ENCODE measurements around the gene ADAMTS16. TPM values are rescaled to one million over a fixed set of nuclear protein-coding genes. Genes with fewer than 3 reads are reported as not detected.
A peak's percentile ranks its signal among the peaks of the same experiment; 100 is the strongest.

The ADAMTS16 gene
- total RNA-seq, 6 experiments from 2014 or later, result 0.26 to 0.70 (median 0.50) TPM; not detected in 1

- H3K9me3 Mint-ChIP-seq, result peaks cover 5% of the 10 kb centered on the region; the same call in 1 of the 2 replicates
- peak overlapping the region; percentile 51; the same call in 1 of the 2 replicates for H3K27ac Mint-ChIP-seq
- DNase-seq, result no peak
- no peak for TF ChIP-seq CTCF (IDR thresholded peaks at IDR 0.05)
- no peaks in the 10 kb centered on the region for H3K27me3 Mint-ChIP-seq (ENCODE audit: insufficient read depth)
- H3K36me3 Mint-ChIP-seq (ENCODE audit: low read depth), result no peaks in the 10 kb centered on the region
- no peak overlapping the region for H3K4me3 Mint-ChIP-seq
- peaks cover 33% of the 10 kb centered on the region for H3K4me1 Mint-ChIP-seq (ENCODE audit: low read depth)
Measured at GRCh38 chr5:5287419-5287818, 147.3 kb downstream of the ADAMTS16 start.

- Mint-ChIP-seq H3K4me1 (ENCODE audit: low read depth) (peaks cover 33% of the 10 kb centered on the region), H3K27me3 (ENCODE audit: insufficient read depth) (peaks cover 2% of the 10 kb centered on the region; the same call in 1 of the 2 replicates), H3K9me3 (peaks cover 5% of the 10 kb centered on the region; the same call in 1 of the 2 replicates), H3K4me3 (no peak overlapping the region), H3K36me3 (ENCODE audit: low read depth) (no peaks in the 10 kb centered on the region), H3K27ac (peak overlapping the region; percentile 51; the same call in 1 of the 2 replicates)
- no peak for TF ChIP-seq CTCF (IDR thresholded peaks at IDR 0.05)
- DNase-seq, result peak; percentile 8
Measured at GRCh38 chr5:5288201-5288600, 148.1 kb downstream of the ADAMTS16 start.

- peaks cover 33% of the 10 kb centered on the region for H3K4me1 Mint-ChIP-seq (ENCODE audit: low read depth)
Measured at GRCh38 chr5:5289537-5289936, 149.4 kb downstream of the ADAMTS16 start.

GRCh38 chr5:5290674-5291334 is 150.7 kb downstream of the ADAMTS16 start:
- Mint-ChIP-seq H3K4me1 (ENCODE audit: low read depth) (peaks cover 33% of the 10 kb centered on the region), H3K27me3 (ENCODE audit: insufficient read depth) (peaks cover 6% of the 10 kb centered on the region), H3K36me3 (ENCODE audit: low read depth) (no peaks in the 10 kb centered on the region), H3K27ac (no peak overlapping the region), H3K4me3 (no peak overlapping the region), H3K9me3 (peaks cover 4% of the 10 kb centered on the region; the same call in 1 of the 2 replicates)
- no peak for DNase-seq
- no peak for TF ChIP-seq CTCF (IDR thresholded peaks at IDR 0.05)

More at GRCh38 chr5:5289537-5289936, 149.4 kb downstream of the ADAMTS16 start:
- H3K27me3 Mint-ChIP-seq (ENCODE audit: insufficient read depth), result peaks cover 3% of the 10 kb centered on the region; the same call in 1 of the 2 replicates
- TF ChIP-seq CTCF (IDR thresholded peaks at IDR 0.05), result no peak
- no peak overlapping the region for H3K27ac Mint-ChIP-seq
- peaks cover 4% of the 10 kb centered on the region; the same call in 1 of the 2 replicates for H3K9me3 Mint-ChIP-seq
- no peak overlapping the region for H3K4me3 Mint-ChIP-seq
- no peaks in the 10 kb centered on the region for H3K36me3 Mint-ChIP-seq (ENCODE audit: low read depth)
- no peak for DNase-seq

GRCh38 chr5:5291357-5291756 is 151.2 kb downstream of the ADAMTS16 start:
- no peak for DNase-seq
- H3K27ac Mint-ChIP-seq, result no peak overlapping the region
- H3K9me3 Mint-ChIP-seq, result peaks cover 4% of the 10 kb centered on the region; the same call in 1 of the 2 replicates
- peaks cover 6% of the 10 kb centered on the region for H3K27me3 Mint-ChIP-seq (ENCODE audit: insufficient read depth)
- H3K4me1 Mint-ChIP-seq (ENCODE audit: low read depth), result peaks cover 33% of the 10 kb centered on the region
- no peak for TF ChIP-seq CTCF (IDR thresholded peaks at IDR 0.05)
- H3K36me3 Mint-ChIP-seq (ENCODE audit: low read depth), result no peaks in the 10 kb centered on the region
- H3K4me3 Mint-ChIP-seq, result no peak overlapping the region
